ENCODE measurements around the gene MINDY1. TPM values are rescaled to one million over a fixed set of nuclear protein-coding genes. Genes with fewer than 3 reads are reported as not detected.
A peak's percentile ranks its signal among the peaks of the same experiment; 100 is the strongest.

The MINDY1 gene
- total RNA-seq, 1 donor from 2014 or later = 30.9 TPM

- TF ChIP-seq, protein P1, sequence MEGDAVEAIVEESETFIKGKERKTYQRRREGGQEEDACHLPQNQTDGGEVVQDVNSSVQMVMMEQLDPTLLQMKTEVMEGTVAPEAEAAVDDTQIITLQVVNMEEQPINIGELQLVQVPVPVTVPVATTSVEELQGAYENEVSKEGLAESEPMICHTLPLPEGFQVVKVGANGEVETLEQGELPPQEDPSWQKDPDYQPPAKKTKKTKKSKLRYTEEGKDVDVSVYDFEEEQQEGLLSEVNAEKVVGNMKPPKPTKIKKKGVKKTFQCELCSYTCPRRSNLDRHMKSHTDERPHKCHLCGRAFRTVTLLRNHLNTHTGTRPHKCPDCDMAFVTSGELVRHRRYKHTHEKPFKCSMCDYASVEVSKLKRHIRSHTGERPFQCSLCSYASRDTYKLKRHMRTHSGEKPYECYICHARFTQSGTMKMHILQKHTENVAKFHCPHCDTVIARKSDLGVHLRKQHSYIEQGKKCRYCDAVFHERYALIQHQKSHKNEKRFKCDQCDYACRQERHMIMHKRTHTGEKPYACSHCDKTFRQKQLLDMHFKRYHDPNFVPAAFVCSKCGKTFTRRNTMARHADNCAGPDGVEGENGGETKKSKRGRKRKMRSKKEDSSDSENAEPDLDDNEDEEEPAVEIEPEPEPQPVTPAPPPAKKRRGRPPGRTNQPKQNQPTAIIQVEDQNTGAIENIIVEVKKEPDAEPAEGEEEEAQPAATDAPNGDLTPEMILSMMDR (IDR thresholded peaks at IDR 0.05; ENCODE audit: unreplicated experiment) = no peak
- Mint-ChIP-seq H3K27ac (peak overlapping the region; percentile 100), H3K9me3 (no peaks in the 10 kb centered on the region), H3K27me3 (ENCODE audit: low read depth) (no peaks in the 10 kb centered on the region), H3K4me1 (peaks cover 65% of the 10 kb centered on the region), H3K4me3 (peak overlapping the region; percentile 97), H3K36me3 (peaks cover 10% of the 10 kb centered on the region)
- DNase-seq (ENCODE audit: low spot score in 2 of 2, unreplicated experiment in 2 of 2) = no peak
Measured at GRCh38 chr1:151005729-151006319, 878 bp downstream of the MINDY1 start.

DNA sequence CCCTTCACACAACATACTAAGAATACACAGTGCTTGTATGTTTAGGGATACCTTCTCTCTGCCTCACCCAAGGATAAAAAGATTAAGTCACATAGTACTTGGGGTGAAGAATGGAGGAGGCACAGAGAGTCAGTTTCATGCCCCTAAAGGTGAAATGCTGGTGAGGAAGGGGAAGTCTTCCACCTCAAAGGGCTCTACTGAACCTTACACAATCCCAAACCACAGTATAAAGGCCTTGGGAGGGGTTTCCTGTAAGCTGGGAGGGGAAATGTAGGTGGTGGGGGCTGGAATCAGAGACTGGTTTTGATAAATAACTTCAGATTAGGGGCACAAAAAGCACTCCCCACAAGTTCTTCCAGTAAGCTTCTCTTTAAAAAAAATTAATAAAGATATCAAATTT is 3.5 kb downstream of the MINDY1 start:
- Mint-ChIP-seq H3K9me3 (no peaks in the 10 kb centered on the region), H3K36me3 (peaks cover 21% of the 10 kb centered on the region), H3K4me3 (peak overlapping the region; percentile 4), H3K4me1 (peaks cover 47% of the 10 kb centered on the region), H3K27me3 (ENCODE audit: low read depth) (no peaks in the 10 kb centered on the region), H3K27ac (peak overlapping the region; percentile 50)
- TF ChIP-seq, protein P1 (IDR thresholded peaks at IDR 0.05; ENCODE audit: unreplicated experiment) = no peak
- no peak for DNase-seq (ENCODE audit: low spot score in 2 of 2, unreplicated experiment in 2 of 2)

DNA sequence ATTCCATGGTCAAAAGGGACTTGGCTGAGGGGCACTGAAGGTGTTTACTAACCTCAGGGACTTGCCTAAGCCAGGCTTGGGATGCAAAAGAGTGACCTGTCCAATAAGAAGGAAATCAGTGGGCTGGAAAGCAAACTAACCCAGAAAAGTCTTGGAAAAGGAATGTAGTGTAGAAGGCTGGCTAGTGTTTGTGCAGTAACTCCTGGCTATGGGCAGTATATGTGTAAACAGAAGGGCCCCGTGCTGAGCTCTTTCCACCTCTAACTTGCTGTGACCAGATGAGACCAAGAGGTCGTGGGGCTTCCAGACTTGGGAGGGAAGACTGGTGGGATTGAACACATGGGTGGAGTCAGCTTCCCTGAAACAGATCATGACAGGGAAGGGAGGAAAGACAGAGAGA is 4.1 kb downstream of the MINDY1 start:
- Mint-ChIP-seq H3K9me3 (no peaks in the 10 kb centered on the region), H3K27ac (peak overlapping the region; percentile 50), H3K36me3 (peaks cover 21% of the 10 kb centered on the region), H3K4me1 (peaks cover 41% of the 10 kb centered on the region), H3K27me3 (ENCODE audit: low read depth) (no peaks in the 10 kb centered on the region), H3K4me3 (peak overlapping the region; percentile 4)
- DNase-seq (ENCODE audit: low spot score in 2 of 2, unreplicated experiment in 2 of 2) = no peak
- TF ChIP-seq, protein P1 (IDR thresholded peaks at IDR 0.05; ENCODE audit: unreplicated experiment) = no peak

- H3K4me3 Mint-ChIP-seq = no peak overlapping the region
- TF ChIP-seq, protein P1 (IDR thresholded peaks at IDR 0.05; ENCODE audit: unreplicated experiment) = no peak
- no peaks in the 10 kb centered on the region for H3K27me3 Mint-ChIP-seq (ENCODE audit: low read depth)
- peaks cover 37% of the 10 kb centered on the region for H3K4me1 Mint-ChIP-seq
- H3K9me3 Mint-ChIP-seq = no peaks in the 10 kb centered on the region
- DNase-seq (ENCODE audit: low spot score in 2 of 2, unreplicated experiment in 2 of 2) = no peak
- peaks cover 21% of the 10 kb centered on the region for H3K36me3 Mint-ChIP-seq
- no peak overlapping the region for H3K27ac Mint-ChIP-seq
Measured at GRCh38 chr1:151002051-151002450, 4.7 kb downstream of the MINDY1 start.

GRCh38 chr1:151001602-151002001 is 5.1 kb downstream of the MINDY1 start:
- DNase-seq (ENCODE audit: low spot score in 2 of 2, unreplicated experiment in 2 of 2) = no peak
- Mint-ChIP-seq H3K4me1 (peaks cover 32% of the 10 kb centered on the region), H3K27ac (no peak overlapping the region), H3K9me3 (no peaks in the 10 kb centered on the region), H3K27me3 (ENCODE audit: low read depth) (no peaks in the 10 kb centered on the region), H3K4me3 (no peak overlapping the region), H3K36me3 (peaks cover 21% of the 10 kb centered on the region)
- TF ChIP-seq, protein P1 (IDR thresholded peaks at IDR 0.05; ENCODE audit: unreplicated experiment) = no peak

DNA sequence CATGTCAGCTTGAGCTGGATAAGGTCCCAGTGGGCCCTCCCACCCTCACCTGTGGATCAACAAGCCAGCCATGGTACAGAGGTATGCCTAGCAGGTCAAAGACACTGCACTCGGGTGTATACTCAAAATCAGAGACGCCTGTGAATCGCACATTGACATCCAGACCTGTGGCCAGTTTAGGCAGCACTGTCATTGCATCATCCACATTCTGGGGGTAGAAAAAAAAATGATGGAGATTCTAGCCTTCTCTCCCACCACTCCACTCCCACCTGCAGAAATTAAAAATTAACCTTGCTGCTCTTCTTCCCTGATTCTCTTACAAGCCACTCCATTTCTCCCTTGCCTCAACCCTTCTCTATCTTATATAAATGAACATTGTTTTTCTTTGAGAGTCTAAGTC is 6.3 kb downstream of the MINDY1 start:
- Mint-ChIP-seq H3K27me3 (ENCODE audit: low read depth) (no peaks in the 10 kb centered on the region), H3K9me3 (no peaks in the 10 kb centered on the region), H3K27ac (no peak overlapping the region), H3K36me3 (peaks cover 21% of the 10 kb centered on the region), H3K4me1 (peaks cover 23% of the 10 kb centered on the region), H3K4me3 (no peak overlapping the region)
- DNase-seq (ENCODE audit: low spot score in 2 of 2, unreplicated experiment in 2 of 2) = no peak
- TF ChIP-seq, protein P1 (IDR thresholded peaks at IDR 0.05; ENCODE audit: unreplicated experiment) = no peak
